Measurements from ENCODE around the gene ACAD11. TPM values are rescaled to one million over a fixed set of nuclear protein-coding genes. Genes with fewer than 3 reads are reported as not detected.
A peak's percentile ranks its signal among the peaks of the same experiment; 100 is the strongest.
"Not testable (repeated sequence)": the region's sequence is repeated elsewhere in the genome, so short reads cannot be mapped to it uniquely, and the experiment has no call there.

ACAD11 gene
- polyA plus RNA-seq, 1 donor from 2014 or later: 6.0 TPM

DNA sequence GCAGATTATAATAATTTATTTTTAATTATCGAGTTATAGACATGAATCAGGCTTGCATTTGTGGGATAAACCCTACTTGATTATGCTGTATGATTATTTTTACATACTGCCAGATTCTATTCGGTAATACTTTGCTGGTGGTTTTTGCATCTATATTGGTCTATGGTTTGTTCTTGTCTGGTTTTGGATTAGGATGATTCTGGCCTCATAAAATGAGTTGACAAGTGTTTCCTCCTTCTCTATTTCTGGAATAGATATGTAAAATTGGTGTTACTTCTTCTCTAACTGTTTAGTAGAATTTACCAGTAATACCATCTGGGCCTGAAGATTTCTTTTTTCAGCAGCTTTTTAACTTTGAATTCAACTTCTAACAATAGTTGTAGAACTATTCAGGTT lies 95.5 kb downstream of the ACAD11 start:
- H3K4me3 Mint-ChIP-seq: no peak overlapping the region
- H3K27ac Mint-ChIP-seq: peak overlapping the region in 1 of 3 donors; percentile 11
- peaks cover 19% of the 10 kb centered on the region for H3K36me3 Mint-ChIP-seq
- no peaks in the 10 kb centered on the region for H3K27me3 Mint-ChIP-seq
- peaks cover 0 to 7% (median 0%) of the 10 kb centered on the region in 3 donors for H3K9me3 Mint-ChIP-seq
- peaks cover 0 to 3% (median 0%) of the 10 kb centered on the region in 3 donors for H3K4me1 Mint-ChIP-seq

GRCh38 chr3:132563420-132564069 lies 96.1 kb downstream of the ACAD11 start:
- Mint-ChIP-seq H3K4me3 (no peak overlapping the region), H3K4me1 (peaks cover 0 to 3% (median 0%) of the 10 kb centered on the region in 3 donors), H3K36me3 (peaks cover 19% of the 10 kb centered on the region), H3K9me3 (peaks cover 0 to 7% (median 0%) of the 10 kb centered on the region in 3 donors), H3K27ac (no peak overlapping the region), H3K27me3 (no peaks in the 10 kb centered on the region)

- peaks cover 0 to 3% (median 0%) of the 10 kb centered on the region in 3 donors for H3K4me1 Mint-ChIP-seq
- peaks cover 19% of the 10 kb centered on the region for H3K36me3 Mint-ChIP-seq
- H3K4me3 Mint-ChIP-seq: no peak overlapping the region
Observed at GRCh38 chr3:132561003-132561402, 98.6 kb downstream of the ACAD11 start.

GRCh38 chr3:132556508-132557159 lies 103.0 kb downstream of the ACAD11 start:
- Mint-ChIP-seq H3K27me3 (no peaks in the 10 kb centered on the region), H3K27ac (no peak overlapping the region), H3K36me3 (peaks cover 9% of the 10 kb centered on the region), H3K9me3 (no peaks in the 10 kb centered on the region), H3K4me1 (no peaks in the 10 kb centered on the region), H3K4me3 (no peak overlapping the region)

More at GRCh38 chr3:132561003-132561402, 98.6 kb downstream of the ACAD11 start:
- Mint-ChIP-seq H3K9me3 (peaks cover 0 to 7% (median 0%) of the 10 kb centered on the region in 3 donors), H3K27ac (no peak overlapping the region), H3K27me3 (no peaks in the 10 kb centered on the region)

DNA sequence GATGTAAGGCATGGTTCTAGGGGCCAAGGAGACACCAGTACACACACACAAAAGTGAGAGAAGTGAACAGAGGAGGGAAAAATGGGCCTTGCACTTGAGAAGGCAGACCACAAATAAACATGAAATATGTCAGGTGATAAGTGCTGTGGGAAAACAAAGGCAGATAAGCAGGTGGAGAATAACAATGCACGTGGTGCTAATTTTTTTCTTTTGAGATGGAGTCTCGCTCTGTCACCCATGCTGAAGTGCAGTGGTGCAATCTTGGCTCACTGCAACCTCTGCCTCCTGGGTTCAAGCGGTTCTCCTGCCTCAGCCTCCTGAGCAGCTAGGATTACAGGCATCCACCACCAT lies 103.6 kb downstream of the ACAD11 start:
- H3K4me3 Mint-ChIP-seq, H3K4me1 Mint-ChIP-seq, H3K27me3 Mint-ChIP-seq, H3K27ac Mint-ChIP-seq, H3K9me3 Mint-ChIP-seq, H3K36me3 Mint-ChIP-seq: not testable (repeated sequence)

- no peak overlapping the region for H3K4me3 Mint-ChIP-seq
- H3K4me1 Mint-ChIP-seq: peaks cover 0 to 2% (median 1%) of the 10 kb centered on the region in 3 donors
- peaks cover 5% of the 10 kb centered on the region for H3K36me3 Mint-ChIP-seq
- H3K27me3 Mint-ChIP-seq: no peaks in the 10 kb centered on the region
- H3K9me3 Mint-ChIP-seq: no peaks in the 10 kb centered on the region
- H3K27ac Mint-ChIP-seq: no peak overlapping the region
Observed at GRCh38 chr3:132555306-132556035, 104.1 kb downstream of the ACAD11 start.

GRCh38 chr3:132554437-132554836 lies 105.2 kb downstream of the ACAD11 start:
- Mint-ChIP-seq H3K4me3 (no peak overlapping the region), H3K27ac (no peak overlapping the region), H3K9me3 (no peaks in the 10 kb centered on the region), H3K4me1 (peaks cover 0 to 5% (median 4%) of the 10 kb centered on the region in 3 donors), H3K36me3 (peaks cover 5% of the 10 kb centered on the region), H3K27me3 (no peaks in the 10 kb centered on the region)

DNA sequence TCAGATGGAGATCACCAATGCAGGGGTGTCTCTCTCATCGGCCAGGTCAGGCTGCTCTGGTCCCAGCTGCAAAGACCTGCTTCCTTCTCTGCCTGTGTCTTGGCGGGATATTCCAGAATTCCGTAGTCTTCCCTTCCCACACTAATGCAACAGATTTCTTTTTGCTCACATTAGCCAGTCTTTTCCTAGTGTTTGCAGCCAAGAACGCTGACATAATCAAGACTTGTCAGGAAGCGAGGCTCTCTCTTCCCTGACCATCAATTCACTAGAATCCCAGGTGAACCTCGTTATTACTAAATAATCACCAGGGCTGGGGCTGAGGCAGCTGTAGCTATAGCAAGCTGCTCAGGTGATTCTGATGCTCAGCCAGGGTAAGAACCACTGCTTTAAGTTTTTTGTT lies 105.8 kb downstream of the ACAD11 start:
- Mint-ChIP-seq H3K4me1 (peaks cover 0 to 5% (median 4%) of the 10 kb centered on the region in 3 donors), H3K4me3 (no peak overlapping the region), H3K27me3 (no peaks in the 10 kb centered on the region), H3K27ac (no peak overlapping the region), H3K36me3 (peaks cover 5% of the 10 kb centered on the region), H3K9me3 (no peaks in the 10 kb centered on the region)

DNA sequence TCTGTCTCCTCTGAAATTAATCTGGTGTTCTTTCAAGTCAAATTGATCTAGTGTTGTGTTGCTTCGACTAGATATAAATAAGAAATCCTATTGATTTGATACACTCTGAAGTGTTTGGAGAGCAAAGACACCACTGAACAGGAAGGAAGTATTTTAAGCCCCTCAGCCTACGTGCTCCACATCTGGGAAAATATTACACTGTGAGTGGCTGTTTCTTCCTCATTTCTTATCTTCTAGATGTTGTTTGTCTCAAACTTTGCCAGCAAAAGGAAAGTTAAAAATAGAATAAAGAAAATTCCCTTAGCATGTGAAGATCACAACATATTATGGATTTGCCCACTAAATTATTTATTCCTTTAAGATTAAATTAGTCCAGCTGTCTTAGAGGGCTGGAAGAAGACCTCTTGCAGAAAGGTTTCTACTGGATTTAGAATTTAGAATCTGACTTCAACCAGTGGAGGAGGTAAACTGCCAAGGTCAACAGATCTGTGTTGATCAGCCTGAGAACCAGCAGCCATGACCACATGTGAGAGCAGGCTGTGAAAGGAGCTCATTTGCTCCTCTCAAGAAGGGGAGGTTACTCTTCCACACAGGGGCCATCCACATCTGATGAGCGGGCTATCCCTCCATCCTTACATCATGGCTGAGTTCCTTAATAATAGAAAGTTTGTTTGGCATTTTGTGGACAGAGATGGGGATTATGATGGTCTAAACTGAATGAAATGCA lies 108.9 kb downstream of the ACAD11 start:
- H3K4me1 Mint-ChIP-seq: peaks cover 0 to 5% (median 4%) of the 10 kb centered on the region in 3 donors
- H3K36me3 Mint-ChIP-seq: peaks cover 3% of the 10 kb centered on the region
- H3K27me3 Mint-ChIP-seq: no peaks in the 10 kb centered on the region
- H3K4me3 Mint-ChIP-seq: no peak overlapping the region
- no peaks in the 10 kb centered on the region for H3K9me3 Mint-ChIP-seq
- peak overlapping the region in 1 of 3 donors; percentile 56 for H3K27ac Mint-ChIP-seq

GRCh38 chr3:132549890-132550578 lies 109.6 kb downstream of the ACAD11 start:
- Mint-ChIP-seq H3K27me3 (no peaks in the 10 kb centered on the region), H3K9me3 (no peaks in the 10 kb centered on the region), H3K27ac (no peak overlapping the region), H3K4me3 (no peak overlapping the region), H3K36me3 (peaks cover 3% of the 10 kb centered on the region), H3K4me1 (peaks cover 0 to 5% (median 4%) of the 10 kb centered on the region in 3 donors)

DNA sequence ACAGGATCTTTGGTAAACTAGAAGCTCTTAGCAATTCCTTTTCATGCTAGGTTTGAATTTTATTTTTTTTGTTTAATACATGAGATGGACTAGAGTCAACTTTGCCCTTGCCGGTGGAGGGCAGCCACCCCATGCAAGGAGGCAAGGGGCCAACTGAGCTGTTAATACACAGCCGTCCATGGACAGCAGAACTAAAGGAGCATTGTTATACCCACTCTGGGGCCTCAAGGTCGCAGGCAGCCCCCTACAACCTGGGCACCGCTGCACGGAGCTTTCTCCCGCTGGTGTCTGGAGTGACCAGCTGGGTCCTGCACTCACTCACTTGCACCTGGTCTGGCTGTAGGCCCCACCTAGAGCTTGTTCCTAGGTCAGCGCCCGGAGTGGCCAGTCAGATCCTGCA lies 110.4 kb downstream of the ACAD11 start:
- H3K4me1 Mint-ChIP-seq: peaks cover 0 to 5% (median 4%) of the 10 kb centered on the region in 3 donors
- H3K36me3 Mint-ChIP-seq: peaks cover 3% of the 10 kb centered on the region
- no peak overlapping the region for H3K4me3 Mint-ChIP-seq
- H3K27me3 Mint-ChIP-seq: no peaks in the 10 kb centered on the region
- no peak overlapping the region for H3K27ac Mint-ChIP-seq
- no peaks in the 10 kb centered on the region for H3K9me3 Mint-ChIP-seq

GRCh38 chr3:132545471-132545870 lies 114.1 kb downstream of the ACAD11 start:
- no peaks in the 10 kb centered on the region for H3K27me3 Mint-ChIP-seq
- H3K4me3 Mint-ChIP-seq: no peak overlapping the region
- H3K27ac Mint-ChIP-seq: peak overlapping the region in 1 of 3 donors; percentile 66
- no peaks in the 10 kb centered on the region for H3K36me3 Mint-ChIP-seq
- peaks cover 1 to 3% (median 3%) of the 10 kb centered on the region in 3 donors for H3K4me1 Mint-ChIP-seq
- H3K9me3 Mint-ChIP-seq: no peaks in the 10 kb centered on the region

- Mint-ChIP-seq H3K9me3 (no peaks in the 10 kb centered on the region), H3K4me3 (no peak overlapping the region), H3K27ac (no peak overlapping the region), H3K4me1 (peaks cover 0 to 1% (median 0%) of the 10 kb centered on the region in 3 donors), H3K36me3 (no peaks in the 10 kb centered on the region), H3K27me3 (no peaks in the 10 kb centered on the region)
Observed at GRCh38 chr3:132544130-132544529, 115.5 kb downstream of the ACAD11 start.

DNA sequence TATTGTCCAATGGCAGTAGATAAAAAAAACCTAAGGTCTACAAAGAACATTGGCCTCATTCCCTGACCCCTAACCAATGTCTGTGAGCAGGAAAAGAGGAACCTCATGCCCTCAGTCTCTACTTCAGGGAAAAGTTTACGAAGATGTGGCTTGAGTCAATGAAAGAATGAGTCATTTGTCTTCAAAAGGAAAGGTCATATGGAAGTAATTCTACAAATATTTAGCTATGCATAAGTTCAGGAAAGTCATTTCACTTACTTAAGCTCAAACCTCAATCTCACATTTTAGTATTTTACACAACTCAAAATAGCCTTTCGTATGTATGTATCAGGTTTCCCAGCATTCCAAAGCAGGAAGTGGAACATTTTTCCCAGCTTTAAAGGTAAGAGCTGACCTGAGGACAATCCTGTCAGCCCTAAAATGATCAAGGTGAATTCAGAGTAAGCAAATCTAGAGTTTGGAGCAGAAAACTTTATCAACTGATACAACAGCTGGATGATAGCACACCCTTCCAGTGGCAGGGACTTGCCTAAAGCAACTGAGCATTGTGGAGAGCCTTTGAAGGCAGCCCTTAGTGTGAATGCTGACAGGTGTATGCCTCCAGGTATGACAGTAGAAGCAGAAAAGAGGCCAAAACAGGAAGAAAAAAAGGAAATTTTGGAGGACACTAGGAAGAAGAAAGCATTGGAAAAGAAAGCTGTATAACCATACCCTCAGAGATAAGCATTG lies 116.4 kb downstream of the ACAD11 start:
- Mint-ChIP-seq H3K4me1 (peaks cover 0 to 1% (median 0%) of the 10 kb centered on the region in 3 donors), H3K9me3 (no peaks in the 10 kb centered on the region), H3K36me3 (no peaks in the 10 kb centered on the region), H3K4me3 (peak overlapping the region in 1 of 4 donors; percentile 30), H3K27ac (peak overlapping the region in 1 of 3 donors; percentile 3), H3K27me3 (no peaks in the 10 kb centered on the region)

Measured in IgD-negative memory B cell (primary cell).